HCT116 (cell line): Measurements from ENCODE around the gene KRTAP9-7. TPM values are rescaled to one million over a fixed set of nuclear protein-coding genes. Genes with fewer than 3 reads are reported as not detected.
A peak's percentile ranks its signal among the peaks of the same experiment; 100 is the strongest.

ENCODE experiments used
- ATAC-seq: fragments of 200-7000 bp; cut with Tn5 transposase; 2 replicates; pipeline ENCODE4 v1.9.1; 2020; ENCODE audit warnings: mild to moderate bottlenecking, moderate library complexity
- BruUV-seq: library from RNA; stranded (reverse); fragments of 400-500 nt; replicated peaks from 2 replicates; lab custom pipeline; 2021; lab: Mats Ljungman, UMichigan
- CTCF ChIA-PET: fragments of 300-600 bp; sonication (Branson Sonifier 250); formaldehyde crosslinking; loops from one replicate; lab custom pipeline; 2021; ENCODE audit warnings: antibody characterized with exemption; lab: Charles Lee
- POLR2A ChIA-PET: fragments of 300-600, 350-600 bp; sonication (Branson Sonifier 250); formaldehyde crosslinking; loops from one replicate; lab custom pipeline; 2021; ENCODE audit warnings: antibody characterized with exemption; lab: Charles Lee
- RAD21 ChIA-PET, 2 experiments: fragments of 300-600 bp; sonication (Branson Sonifier 250); formaldehyde crosslinking; loops; one replicate each; lab custom pipeline; 2023; ENCODE audit warnings: low total read pairs in 2 of 2; ENCODE audit not compliant: uncharacterized antibody in 2 of 2, unreplicated experiment in 2 of 2, low non-redundant PET in 1 of 2; lab: Charles Lee
- DNase-seq: peaks from one replicate; pipeline ENCODE4 v3.0.0-alpha.2; 2010; ENCODE audit warnings: low read depth, low spot score
- H2AFZ ChIP-seq: fragments of 200-600 bp; shearing (Covaris generic), sonication (generic); 2 replicates; pipeline ENCODE4 v1.6.1; 2017; ENCODE audit warnings: low read depth, mixed run types, mixed read lengths, antibody characterized with exemption, low read length; ENCODE audit not compliant: poor library complexity, severe bottlenecking
- H3K27ac ChIP-seq: 2 replicates; pipeline ENCODE4 v1.5.1; 2012; ENCODE audit warnings: low read depth, low read length
- H3K27me3 ChIP-seq: fragments of 200-600 bp; sonication (generic); 2 replicates; pipeline ENCODE4 v1.6.1; 2016; ENCODE audit warnings: mixed run types, low read length, mixed read lengths; ENCODE audit not compliant: insufficient read depth
- H3K36me3 ChIP-seq, 2 experiments: fragments of 200-500 bp in 1 of 2; fragments of 200-600 bp in 1 of 2; sonication (Bioruptor generic) in 1 of 2; sonication (generic) in 1 of 2; 2 replicates each; pipeline versions ENCODE4 v1.5.1 to v1.6.1; 2014 to 2016; ENCODE audit warnings: low read length in 2 of 2, inconsistent platforms in 1 of 2, mixed read lengths in 1 of 2, mixed run types in 1 of 2; ENCODE audit not compliant: insufficient read depth in 2 of 2, control insufficient read depth in 1 of 2
- H3K4me1 ChIP-seq, 2 experiments: fragments of 200-600 bp in 1 of 2; sonication (generic) in 1 of 2; 2 replicates each; pipeline versions ENCODE4 v1.5.1 to v1.6.1; 2012 to 2017; ENCODE audit warnings: low read length in 2 of 2, inconsistent platforms in 1 of 2, mild to moderate bottlenecking in 1 of 2, mixed read lengths in 1 of 2, mixed run types in 1 of 2, moderate library complexity in 1 of 2; ENCODE audit not compliant: insufficient read depth in 2 of 2, control insufficient read depth in 1 of 2
- H3K4me2 ChIP-seq: fragments of 200-600 bp; sonication (generic); 2 replicates; pipeline ENCODE4 v1.6.1; 2017; ENCODE audit warnings: mixed run types, low read length, mixed read lengths
- H3K4me3 ChIP-seq, 2 experiments: fragments of 200-600 bp in 1 of 2; sonication (generic) in 1 of 2; replicated peaks in 1 of 2; 2 replicates each; pipeline ENCODE4 v1.5.1; 2011 to 2016; ENCODE audit warnings: low read length in 2 of 2, control low read depth in 1 of 2, low read depth in 1 of 2, mild to moderate bottlenecking in 1 of 2, mixed read lengths in 1 of 2, mixed run types in 1 of 2
- H3K79me2 ChIP-seq: fragments of 200-600 bp; sonication (generic); 2 replicates; pipeline ENCODE4 v1.6.1; 2017; ENCODE audit warnings: mild to moderate bottlenecking, mixed run types, low read length, moderate library complexity, mixed read lengths; ENCODE audit not compliant: insufficient read depth
- H3K9ac ChIP-seq: fragments of 200-600 bp; sonication (generic); 2 replicates; pipeline ENCODE4 v1.6.1; 2016; ENCODE audit warnings: low read length, mixed read lengths
- H3K9me2 ChIP-seq: fragments of 200-600 bp; sonication (generic), shearing (Covaris generic); 2 replicates; pipeline ENCODE4 v1.6.1; 2017; ENCODE audit warnings: mixed run types, mild to moderate bottlenecking, moderate library complexity; ENCODE audit not compliant: insufficient read depth
- H3K9me3 ChIP-seq, 2 experiments: fragments of 200-500 bp in 1 of 2; fragments of 200-600 bp in 1 of 2; sonication (Bioruptor generic) in 1 of 2; sonication (generic) in 1 of 2; 2 replicates each; pipeline ENCODE4 v1.6.1; 2014 to 2017; ENCODE audit warnings: low read length in 2 of 2, mixed read lengths in 2 of 2, inconsistent platforms in 1 of 2, low read depth in 1 of 2, mild to moderate bottlenecking in 1 of 2, mixed run types in 1 of 2, moderate library complexity in 1 of 2; ENCODE audit not compliant: control insufficient read depth in 1 of 2, insufficient read depth in 1 of 2
- H4K20me1 ChIP-seq: fragments of 200-600 bp; sonication (generic), shearing (Covaris generic); 2 replicates; pipeline ENCODE4 v1.6.1; 2017; ENCODE audit warnings: mixed run types, mild to moderate bottlenecking, moderate library complexity; ENCODE audit not compliant: insufficient read depth
- CEBPB ChIP-seq: IDR thresholded peaks from 2 replicates; pipeline ENCODE4 v1.6.1; 2012; ENCODE audit warnings: low read depth
- CTCF ChIP-seq, 3 experiments: fragments of 200-600 bp in 1 of 3; sonication (generic) in 1 of 3; IDR thresholded peaks in 2 of 3; conservative IDR thresholded peaks in 1 of 3; 2 replicates each; pipeline ENCODE4 v1.5.1; 2012 to 2017; ENCODE audit warnings: low read depth in 2 of 3, low read length in 2 of 3, antibody characterized with exemption in 1 of 3, borderline replicate concordance in 1 of 3, control low read depth in 1 of 3, mild to moderate bottlenecking in 1 of 3, mixed read lengths in 1 of 3, mixed run types in 1 of 3, moderate library complexity in 1 of 3; ENCODE audit not compliant: insufficient read depth in 1 of 3
- EGR1 ChIP-seq: IDR thresholded peaks from 2 replicates; pipeline ENCODE4 v1.6.1; 2012; ENCODE audit warnings: low read depth
- EZH2 ChIP-seq: fragments of 200-600 bp; sonication (generic); IDR thresholded peaks from 2 replicates; pipeline ENCODE4 v1.6.1; 2017; ENCODE audit warnings: antibody characterized with exemption, mixed run types
- EZH2phosphoT487 ChIP-seq: fragments of 200-600 bp; IDR thresholded peaks from 2 replicates; pipeline ENCODE4 v1.6.1; 2018; ENCODE audit warnings: antibody characterized with exemption, borderline replicate concordance
- FOSL1 ChIP-seq: IDR thresholded peaks from 2 replicates; pipeline ENCODE4 v1.6.1; 2012; ENCODE audit warnings: low read depth
- POLR2AphosphoS5 ChIP-seq: IDR thresholded peaks from 2 replicates; pipeline ENCODE4 v1.6.1; 2011; ENCODE audit warnings: mild to moderate bottlenecking, low read depth, low read length, moderate library complexity
- RAD21 ChIP-seq: IDR thresholded peaks from 2 replicates; pipeline ENCODE4 v1.6.1; 2012; ENCODE audit warnings: low read depth, mild to moderate bottlenecking
- TCF7L2 ChIP-seq: IDR thresholded peaks from 2 replicates; pipeline ENCODE4 v1.7.0; 2011; ENCODE audit warnings: borderline replicate concordance, inconsistent platforms; ENCODE audit not compliant: insufficient read depth, insufficient read length; ENCODE audit errors: extremely low read depth
- ZBTB33 ChIP-seq: IDR thresholded peaks from 2 replicates; pipeline ENCODE4 v1.6.1; 2011; ENCODE audit warnings: mild to moderate bottlenecking, low read length, moderate library complexity; ENCODE audit not compliant: insufficient replicate concordance; ENCODE audit errors: extremely low read depth
- intact Hi-C: fragments of 100-400 bp; cut with micrococcal nuclease; formaldehyde crosslinking; loops from 2 replicates; pipeline ENCODE4 v1.10.0; 2022
- total RNA-seq: library from RNA; stranded (reverse); gene quantifications from one replicate; pipeline ENCODE4 v1.2.1, GENCODE V29; 2021; ENCODE audit not compliant: unreplicated experiment

Gene KRTAP9-7
- total RNA-seq, 1 experiment from 2014 or later, result not detected

- peak overlapping the region; percentile 58; the same call in 1 of the 2 replicates for H3K27ac ChIP-seq
- H3K4me2 ChIP-seq, result peak overlapping the region; percentile 43; the same call in 1 of the 2 replicates
- TF ChIP-seq RAD21 (peak; percentile 69), FOSL1 (no peak), EZH2 (no peak), EZH2phosphoT487 (no peak), CEBPB (no peak), POLR2AphosphoS5 (0 out of 2 replicates have a peak, but pooled peaks have one; percentile 17), ZBTB33 (no peak), EGR1 (no peak), CTCF (IDR thresholded peaks at IDR 0.05 in 2 of 3, conservative IDR thresholded peaks at IDR 0.05 in 1 of 3; ENCODE audit: borderline replicate concordance in 1 of 3, insufficient read depth in 1 of 3, low read depth in 2 of 3, low read length in 2 of 3) (peak; percentile 49 to 73 (median 49); a peak in 5 of 6 replicates), TCF7L2 (no peak)
- CTCF ChIA-PET, result interaction anchor here (1.2 to 2.9 kb wide), 3 partner anchors 10 to 468 kb away, joined by 3 to 15 read pairs (median 14); no protein-coding TSS in a partner anchor
- DNase-seq (peak; percentile 28), ATAC-seq (peak; percentile 83)
- no peaks in the 10 kb centered on the region for H3K9me2 ChIP-seq
- H3K9me3 ChIP-seq, result peaks cover 3 to 20% of the 10 kb centered on the region in 2 experiments; a peak in 1 of 4 replicates
- no TSS peak for BruUV-seq
- H3K27me3 ChIP-seq, result no peaks in the 10 kb centered on the region
- peaks cover 0 to 7% of the 10 kb centered on the region in 2 experiments; a peak in 1 of 4 replicates for H3K36me3 ChIP-seq
- POLR2A ChIA-PET, result no interaction called here
- H4K20me1 ChIP-seq, result no peaks in the 10 kb centered on the region
- peaks cover 6 to 26% of the 10 kb centered on the region in 2 experiments; a peak in 3 of 4 replicates for H3K4me1 ChIP-seq
- H3K4me3 ChIP-seq, result no peak overlapping the region
- no peak overlapping the region for H3K9ac ChIP-seq
- no peaks in the 10 kb centered on the region for H3K79me2 ChIP-seq
- no peak overlapping the region for H2AFZ ChIP-seq
- RAD21 ChIA-PET, result no interaction called here
- intact Hi-C loops, result loop anchor here (2.0 to 10.0 kb wide), 5 partner anchors 172 to 700 kb away; no protein-coding TSS in a partner anchor
Measured at GRCh38 chr17:41324180-41325075, 48.9 kb downstream of the KRTAP9-7 start.
